ENCODE results near the gene NHEJ1. TPM values are rescaled to one million over a fixed set of nuclear protein-coding genes. Genes with fewer than 3 reads are reported as not detected.

The NHEJ1 gene
- total RNA-seq, 1 experiment from 2014 or later, result 16.4 TPM

GRCh38 chr2:219056896-219057708 lies 103.5 kb downstream of the NHEJ1 start:
- no peaks in the 10 kb centered on the region for H4K20me1 ChIP-seq (ENCODE audit: insufficient read depth)
- no TSS peak for BruUV-seq (replicated peaks)
- H3K4me3 ChIP-seq (replicated peaks in 1 of 2; ENCODE audit: low read depth in 1 of 2, low read length in 2 of 2), result no peak overlapping the region
- no peak for TF ChIP-seq YY1 (IDR thresholded peaks at IDR 0.05; ENCODE audit: extremely low read depth, insufficient replicate concordance, low read depth, low read length)
- no peak for TF ChIP-seq ZBTB33 (IDR thresholded peaks at IDR 0.05; ENCODE audit: extremely low read depth, insufficient replicate concordance, low read length)
- TF ChIP-seq REST (IDR thresholded peaks at IDR 0.05; ENCODE audit: low read depth), result no peak
- TF ChIP-seq FOSL1 (IDR thresholded peaks at IDR 0.05; ENCODE audit: low read depth), result no peak
- TF ChIP-seq SP1 (IDR thresholded peaks at IDR 0.05; ENCODE audit: low read depth), result no peak
- no peak for TF ChIP-seq JUND (IDR thresholded peaks at IDR 0.05)
- TF ChIP-seq RAD21 (IDR thresholded peaks at IDR 0.05; ENCODE audit: low read depth), result no peak
- TF ChIP-seq EGR1 (IDR thresholded peaks at IDR 0.05; ENCODE audit: low read depth), result no peak
- no peak for TF ChIP-seq ELF1 (IDR thresholded peaks at IDR 0.05; ENCODE audit: borderline replicate concordance, low read depth)
- no peak for TF ChIP-seq ZFX (IDR thresholded peaks at IDR 0.05)
- TF ChIP-seq MAX (IDR thresholded peaks at IDR 0.05), result no peak
- no peak for TF ChIP-seq ATF3 (IDR thresholded peaks at IDR 0.05)
- TF ChIP-seq CBX3 (IDR thresholded peaks at IDR 0.05; ENCODE audit: low read depth), result no peak
- no peak for TF ChIP-seq CEBPB (IDR thresholded peaks at IDR 0.05; ENCODE audit: low read depth)
- no peak for TF ChIP-seq EZH2 (IDR thresholded peaks at IDR 0.05)
- TF ChIP-seq TCF7L2 (IDR thresholded peaks at IDR 0.05; ENCODE audit: borderline replicate concordance, extremely low read depth, insufficient read depth, insufficient read length), result no peak
- no peak for TF ChIP-seq SIN3A (IDR thresholded peaks at IDR 0.05; ENCODE audit: low read depth)
- no peak for TF ChIP-seq ZNF274 (IDR thresholded peaks at IDR 0.05; ENCODE audit: low read depth, low read length)
- no peaks in the 10 kb centered on the region for H3K9me2 ChIP-seq (ENCODE audit: insufficient read depth)
- no peak overlapping the region for H2AFZ ChIP-seq (ENCODE audit: low read depth, low read length, poor library complexity, severe bottlenecking)
- H3K27me3 ChIP-seq (ENCODE audit: insufficient read depth, low read length), result peaks cover 12% of the 10 kb centered on the region; the same call in 1 of the 2 replicates
- intact Hi-C loops (cut with micrococcal nuclease), result loop anchor here (5.0 kb wide), 1 partner anchor 240 kb away; no protein-coding TSS in a partner anchor
- ChIA-PET POLR2A (no interaction called here), RAD21 (ENCODE audit: low non-redundant PET in 1 of 2, low total read pairs in 2 of 2, uncharacterized antibody in 2 of 2, unreplicated experiment in 2 of 2) (no interaction called here), CTCF (interaction anchor here (0.8 to 2.8 kb wide), 3 partner anchors 27 to 62 kb away, joined by 3 to 19 read pairs (median 4); no protein-coding TSS in a partner anchor)
- H3K36me3 ChIP-seq (ENCODE audit: control insufficient read depth in 1 of 2, insufficient read depth in 2 of 2, low read length in 2 of 2), result no peaks in the 10 kb centered on the region
- DNase-seq (ENCODE audit: low read depth, low spot score) (no peak), ATAC-seq (no peak)
- H3K9ac ChIP-seq (ENCODE audit: low read length), result no peak overlapping the region
- no peak overlapping the region for H3K4me2 ChIP-seq (ENCODE audit: low read length)
- no peaks in the 10 kb centered on the region for H3K79me2 ChIP-seq (ENCODE audit: insufficient read depth, low read length)
- no peaks in the 10 kb centered on the region for H3K9me3 ChIP-seq (ENCODE audit: control insufficient read depth in 1 of 2, insufficient read depth in 1 of 2, low read depth in 1 of 2, low read length in 2 of 2)
- H3K27ac ChIP-seq (ENCODE audit: low read depth, low read length), result no peak overlapping the region
- no peaks in the 10 kb centered on the region for H3K4me1 ChIP-seq (ENCODE audit: control insufficient read depth in 1 of 2, insufficient read depth in 2 of 2, low read length in 2 of 2)

Measured in HCT116 (cell line).